ENCODE measurements around the gene ANKRD22.

Gene ANKRD22

GRCh38 chr10:88881922-88882645 lies 30.4 kb upstream of the ANKRD22 start:
- H3K27ac ChIP-seq, result no peak overlapping the region
- TF ChIP-seq ZFX (IDR thresholded peaks at IDR 0.05; ENCODE audit: borderline replicate concordance), result no peak
- TF ChIP-seq CTCF (IDR thresholded peaks at IDR 0.05), result no peak

- peak overlapping the region; percentile 85 for H3K27ac ChIP-seq
- TF ChIP-seq CTCF (IDR thresholded peaks at IDR 0.05) (no peak), ZFX (IDR thresholded peaks at IDR 0.05; ENCODE audit: borderline replicate concordance) (no peak)
These were observed 29.7 kb upstream of the ANKRD22 start for GRCh38 chr10:88881320-88881719.

GRCh38 chr10:88880282-88881076 lies 28.8 kb upstream of the ANKRD22 start:
- TF ChIP-seq CTCF (IDR thresholded peaks at IDR 0.05) (peak; percentile 40), ZFX (IDR thresholded peaks at IDR 0.05; ENCODE audit: borderline replicate concordance) (no peak)
- peak overlapping the region; percentile 85 for H3K27ac ChIP-seq

GRCh38 chr10:88879534-88880281 lies 28.1 kb upstream of the ANKRD22 start, which contains the start of gene STAMBPL1:
STAMBPL1 (plus strand) TSS chr10:88880245; CDS start chr10:88901709, 21,464 bp downstream.
- TF ChIP-seq CTCF (IDR thresholded peaks at IDR 0.05) (no peak), ZFX (IDR thresholded peaks at IDR 0.05; ENCODE audit: borderline replicate concordance) (no peak)
- peak within 1 kb of the TSS; percentile 85 for H3K27ac ChIP-seq

GRCh38 chr10:88877298-88877697 lies 25.7 kb upstream of the ANKRD22 start:
- H3K27ac ChIP-seq, result no peak overlapping the region
- TF ChIP-seq ZFX (IDR thresholded peaks at IDR 0.05; ENCODE audit: borderline replicate concordance) (no peak), CTCF (IDR thresholded peaks at IDR 0.05) (no peak)

- H3K27ac ChIP-seq, result no peak overlapping the region
These were observed 23.4 kb upstream of the ANKRD22 start for GRCh38 chr10:88875081-88875480.

More at GRCh38 chr10:88875081-88875480, 23.4 kb upstream of the ANKRD22 start:
- TF ChIP-seq ZFX (IDR thresholded peaks at IDR 0.05; ENCODE audit: borderline replicate concordance) (no peak), CTCF (IDR thresholded peaks at IDR 0.05) (no peak)

All from 22Rv1 (cell line).